A549 treated with GW870086 at 1 μM for 4 hours (cell line): ENCODE data around the gene PRR5. TPM values are rescaled to one million over a fixed set of nuclear protein-coding genes. Genes with fewer than 3 reads are reported as not detected.

ENCODE experiments used
- total RNA-seq: library from RNA; stranded (reverse); fragments of 200-300 nt; extraction: Qiagen RNA extraction; gene quantifications from 5 replicates; pipeline ENCODE4 v1.2.3, GENCODE V29; 2022; ENCODE audit warnings: low read depth

The PRR5 gene
- total RNA-seq: 11.0 to 16.5 TPM (median 14.6 TPM) in 5 replicates

GRCh38 chr22:44701824-44702478, at the start of gene PRR5:
PRR5 (plus strand) TSS chr22:44702204; CDS start chr22:44702475, 271 bp downstream.

GRCh38 chr22:44752285-44753188, 50.5 kb downstream of the PRR5 start, which contains the start of gene ARHGAP8:
ARHGAP8 (plus strand) TSS chr22:44752575; CDS start chr22:44786528, 33,953 bp downstream.

Other genes starting within 250 kb of the PRR5 start
- gene RTL6, start 204.0 kb upstream of the PRR5 start, total RNA-seq: 19.7 to 25.2 TPM (median 23.3 TPM) in 5 replicates
- 0.96 to 1.9 TPM (median 1.3 TPM) in 5 replicates for gene ARHGAP8, start 50.4 kb downstream of the PRR5 start, total RNA-seq